ENCODE results near the gene DYNLT3. TPM values are rescaled to one million over a fixed set of nuclear protein-coding genes. Genes with fewer than 3 reads are reported as not detected.

The DYNLT3 gene
- total and polyA plus RNA-seq, 2 experiments from 2014 or later = 43.4 to 64.3 TPM

GRCh38 chrX:37875675-37876074 lies 28.3 kb upstream of the DYNLT3 start:
- H3K36me3 ChIP-seq (ENCODE audit: low read depth) = no peaks in the 10 kb centered on the region
- no peak overlapping the region for H2AFZ ChIP-seq
- no peak overlapping the region for H3K4me2 ChIP-seq (ENCODE audit: unreplicated experiment)
- H3K4me3 ChIP-seq = no peak overlapping the region
- DNase-seq = no peak
- H3K79me2 ChIP-seq (ENCODE audit: insufficient read depth) = no peaks in the 10 kb centered on the region
- in situ Hi-C loops (cut with MboI) = no loop called here
- H3K4me1 ChIP-seq (ENCODE audit: insufficient read depth) = peaks cover 22% of the 10 kb centered on the region
- no peaks in the 10 kb centered on the region for H3K27me3 ChIP-seq (replicated peaks; ENCODE audit: insufficient read depth)
- WGBS, 2 experiments (ENCODE audit: low coverage in 1 of 2, low lambda C conversion rate in 2 of 2, missing lambda C conversion rate in 2 of 2) = 23 to 36% methylated on average over 1 of the region's 1 CpG
- H3K9me2 ChIP-seq (ENCODE audit: insufficient read depth) = no peaks in the 10 kb centered on the region
- peaks cover 21% of the 10 kb centered on the region for H3F3A ChIP-seq (ENCODE audit: insufficient read depth)
- TF ChIP-seq EZH2phosphoT487 (IDR thresholded peaks at IDR 0.05; ENCODE audit: insufficient read depth, low read depth) (no peak), EZH2 (IDR thresholded peaks at IDR 0.05; ENCODE audit: insufficient read depth, poor library complexity, severe bottlenecking) (no peak)
- H3K9ac ChIP-seq = no peak overlapping the region
- no peak overlapping the region for H3K27ac ChIP-seq
- H4K20me1 ChIP-seq (ENCODE audit: insufficient read depth) = no peaks in the 10 kb centered on the region
- no peaks in the 10 kb centered on the region for H3K9me3 ChIP-seq (ENCODE audit: low read depth)

- Histone ChIP-seq H3K27me3 (replicated peaks; ENCODE audit: insufficient read depth) (no peaks in the 10 kb centered on the region), H3K4me3 (no peak overlapping the region), H3F3A (ENCODE audit: insufficient read depth) (peaks cover 22% of the 10 kb centered on the region), H3K9ac (no peak overlapping the region), H3K4me1 (ENCODE audit: insufficient read depth) (peaks cover 22% of the 10 kb centered on the region), H3K4me2 (ENCODE audit: unreplicated experiment) (no peak overlapping the region), H3K79me2 (ENCODE audit: insufficient read depth) (no peaks in the 10 kb centered on the region), H3K9me2 (ENCODE audit: insufficient read depth) (no peaks in the 10 kb centered on the region), H3K9me3 (ENCODE audit: low read depth) (no peaks in the 10 kb centered on the region), H3K36me3 (ENCODE audit: low read depth) (no peaks in the 10 kb centered on the region), H3K27ac (no peak overlapping the region), H2AFZ (no peak overlapping the region), H4K20me1 (ENCODE audit: insufficient read depth) (no peaks in the 10 kb centered on the region)
- 24 to 57% methylated on average over 1 of the region's 1 CpG for WGBS, 2 experiments (ENCODE audit: low coverage in 1 of 2, low lambda C conversion rate in 2 of 2, missing lambda C conversion rate in 2 of 2)
- DNase-seq = no peak
- TF ChIP-seq EZH2phosphoT487 (IDR thresholded peaks at IDR 0.05; ENCODE audit: insufficient read depth, low read depth) = no peak
- no peak for TF ChIP-seq EZH2 (IDR thresholded peaks at IDR 0.05; ENCODE audit: insufficient read depth, poor library complexity, severe bottlenecking)
- in situ Hi-C loops (cut with MboI) = no loop called here
Measured at GRCh38 chrX:37873220-37873619, 25.8 kb upstream of the DYNLT3 start.

GRCh38 chrX:37872303-37872655 lies 24.9 kb upstream of the DYNLT3 start:
- no peaks in the 10 kb centered on the region for H3K79me2 ChIP-seq (ENCODE audit: insufficient read depth)
- peaks cover 22% of the 10 kb centered on the region for H3F3A ChIP-seq (ENCODE audit: insufficient read depth)
- no peak overlapping the region for H3K4me3 ChIP-seq
- no peaks in the 10 kb centered on the region for H3K9me3 ChIP-seq (ENCODE audit: low read depth)
- H2AFZ ChIP-seq = no peak overlapping the region
- no peaks in the 10 kb centered on the region for H3K9me2 ChIP-seq (ENCODE audit: insufficient read depth)
- peak overlapping the region; percentile 25 for H3K4me2 ChIP-seq (ENCODE audit: unreplicated experiment)
- H3K27me3 ChIP-seq (replicated peaks; ENCODE audit: insufficient read depth) = no peaks in the 10 kb centered on the region
- TF ChIP-seq EZH2 (IDR thresholded peaks at IDR 0.05; ENCODE audit: insufficient read depth, poor library complexity, severe bottlenecking) = no peak
- no peak for TF ChIP-seq EZH2phosphoT487 (IDR thresholded peaks at IDR 0.05; ENCODE audit: insufficient read depth, low read depth)
- in situ Hi-C loops (cut with MboI) = no loop called here
- no peaks in the 10 kb centered on the region for H4K20me1 ChIP-seq (ENCODE audit: insufficient read depth)
- H3K36me3 ChIP-seq (ENCODE audit: low read depth) = no peaks in the 10 kb centered on the region
- DNase-seq = no peak
- H3K4me1 ChIP-seq (ENCODE audit: insufficient read depth) = peaks cover 22% of the 10 kb centered on the region
- H3K27ac ChIP-seq = peak overlapping the region; percentile 75
- H3K9ac ChIP-seq = no peak overlapping the region
- 0% methylated on average over 1 of the region's 1 CpG for WGBS, 2 experiments (ENCODE audit: low coverage in 1 of 2, low lambda C conversion rate in 2 of 2, missing lambda C conversion rate in 2 of 2)

- peaks cover 22% of the 10 kb centered on the region for H3F3A ChIP-seq (ENCODE audit: insufficient read depth)
- H4K20me1 ChIP-seq (ENCODE audit: insufficient read depth) = no peaks in the 10 kb centered on the region
- no peaks in the 10 kb centered on the region for H3K9me3 ChIP-seq (ENCODE audit: low read depth)
- no peaks in the 10 kb centered on the region for H3K27me3 ChIP-seq (replicated peaks; ENCODE audit: insufficient read depth)
- no peaks in the 10 kb centered on the region for H3K36me3 ChIP-seq (ENCODE audit: low read depth)
- H3K9ac ChIP-seq = no peak overlapping the region
- 0 to 1% methylated on average over 4 of the region's 4 CpGs for WGBS, 2 experiments (ENCODE audit: low coverage in 1 of 2, low lambda C conversion rate in 2 of 2, missing lambda C conversion rate in 2 of 2)
- 0 out of 2 replicates have a peak overlapping the region, but pooled peaks have one; percentile 37 for H3K4me3 ChIP-seq
- peak overlapping the region; percentile 75 for H3K27ac ChIP-seq
- no peaks in the 10 kb centered on the region for H3K9me2 ChIP-seq (ENCODE audit: insufficient read depth)
- peak overlapping the region; percentile 30 for H3K4me2 ChIP-seq (ENCODE audit: unreplicated experiment)
- H3K4me1 ChIP-seq (ENCODE audit: insufficient read depth) = peaks cover 22% of the 10 kb centered on the region
- peak; percentile 93 for DNase-seq
- no peaks in the 10 kb centered on the region for H3K79me2 ChIP-seq (ENCODE audit: insufficient read depth)
- in situ Hi-C loops (cut with MboI) = no loop called here
- TF ChIP-seq EZH2 (IDR thresholded peaks at IDR 0.05; ENCODE audit: insufficient read depth, poor library complexity, severe bottlenecking) = no peak
- peak; percentile 81; the same call in 1 of the 2 replicates for TF ChIP-seq EZH2phosphoT487 (IDR thresholded peaks at IDR 0.05; ENCODE audit: insufficient read depth, low read depth)
- no peak overlapping the region for H2AFZ ChIP-seq
Measured at GRCh38 chrX:37871626-37872302, 24.4 kb upstream of the DYNLT3 start.
